Sigmoid colon (tissue), 4 donors: ENCODE measurements around the gene BSND.
"Not testable (repeated sequence)": the region's sequence is repeated elsewhere in the genome, so short reads cannot be mapped to it uniquely, and the experiment has no call there.

Experiments used
- CTCF ChIP-seq, 4 experiments: fragments of 450-650 bp in 3 of 4; fragments of 200-600 bp in 1 of 4; IDR thresholded peaks; one replicate each; pipeline ENCODE4 v1.5.1; 2016 to 2019; ENCODE audit warnings: antibody characterized with exemption in 4 of 4, mild to moderate bottlenecking in 3 of 4, moderate library complexity in 2 of 4
- EP300 ChIP-seq, 4 donors: sonication (generic); formaldehyde crosslinking; IDR thresholded peaks; one replicate each; pipeline ENCODE4 v1.6.1; 2017; ENCODE audit warnings: antibody characterized with exemption in 4 of 4
- POLR2A ChIP-seq, 2 donors: fragments of 450-650 bp; IDR thresholded peaks; one replicate each; pipeline ENCODE4 v1.6.1; 2016; ENCODE audit warnings: antibody characterized with exemption in 2 of 2, mild to moderate bottlenecking in 2 of 2, moderate library complexity in 2 of 2

- TF ChIP-seq CTCF, EP300, POLR2A (IDR thresholded peaks at IDR 0.05): not testable (repeated sequence)
Measured at GRCh38 chr1:55024163-55024562, 25.4 kb downstream of the BSND start.
